ENCODE measurements around the gene KRT36. TPM values are rescaled to one million over a fixed set of nuclear protein-coding genes. Genes with fewer than 3 reads are reported as not detected.
A peak's percentile ranks its signal among the peaks of the same experiment; 100 is the strongest.

The KRT36 gene
- polyA plus RNA-seq, 1 donor, result 0.03 TPM

DNA sequence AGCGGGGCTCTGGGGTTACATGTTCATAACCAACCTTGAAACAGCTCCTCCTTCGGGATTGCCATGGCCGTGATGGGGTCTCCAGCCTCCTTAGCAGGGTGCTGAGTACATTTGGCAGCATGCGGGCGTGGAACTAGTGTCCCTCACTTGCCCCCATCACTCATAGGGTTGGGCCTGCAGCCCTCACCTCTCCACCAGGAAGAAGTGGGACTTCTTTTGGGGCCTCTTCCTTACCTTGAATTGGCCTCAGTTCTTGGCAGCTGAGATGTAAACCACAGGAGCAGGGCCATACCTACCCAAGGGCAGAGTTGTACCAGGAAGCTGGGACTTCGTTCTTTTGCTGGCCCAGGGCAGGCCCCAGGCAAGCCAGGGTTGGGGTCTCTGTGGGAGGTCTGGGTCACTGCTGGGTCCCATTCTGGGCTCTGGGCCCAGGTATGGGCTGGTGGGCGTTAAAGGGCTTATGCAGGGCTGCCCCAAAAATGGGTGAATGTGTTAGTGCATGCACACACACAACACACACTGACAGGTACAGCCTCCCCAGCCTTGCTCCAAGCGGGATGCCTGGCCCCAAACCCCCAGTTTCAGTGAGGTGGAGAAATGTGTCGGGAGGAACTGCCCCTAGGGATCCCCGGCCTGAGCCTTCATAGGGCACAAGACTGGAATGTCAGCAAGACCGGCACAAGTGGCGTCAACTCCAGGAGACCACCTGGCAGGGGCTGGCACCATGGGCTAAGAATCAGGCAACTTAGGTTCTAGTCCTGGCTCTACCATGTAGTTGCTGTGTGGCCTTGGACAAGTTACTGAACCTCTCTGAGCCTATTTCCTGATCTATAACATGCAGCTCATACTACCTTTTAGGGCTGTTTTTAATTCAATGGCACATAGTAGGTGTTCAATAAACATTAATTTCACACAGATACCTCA is 32.9 kb upstream of the KRT36 start:
- H3K36me3 ChIP-seq (ENCODE audit: control insufficient read depth, insufficient read depth, low read length), result no peaks in the 10 kb centered on the region
- peak in 1 of 2 donors; percentile 62 for DNase-seq
- peaks cover 56% of the 10 kb centered on the region for H3K4me1 ChIP-seq (ENCODE audit: control insufficient read depth, insufficient read depth, low read length)
- WGBS (ENCODE audit: insufficient coverage, low lambda C conversion rate), result no CpG with 5 or more reads among the region's 12 CpGs
- H3K27me3 ChIP-seq (ENCODE audit: control insufficient read depth, insufficient read depth, low read length), result peaks cover 17% of the 10 kb centered on the region
- no peaks in the 10 kb centered on the region for H3K9me3 ChIP-seq (ENCODE audit: control insufficient read depth, low read depth, low read length)
- peak overlapping the region; percentile 74 for H3K27ac ChIP-seq (ENCODE audit: low read length)
- H3K4me3 ChIP-seq (ENCODE audit: low read length), result no peak overlapping the region

DNA sequence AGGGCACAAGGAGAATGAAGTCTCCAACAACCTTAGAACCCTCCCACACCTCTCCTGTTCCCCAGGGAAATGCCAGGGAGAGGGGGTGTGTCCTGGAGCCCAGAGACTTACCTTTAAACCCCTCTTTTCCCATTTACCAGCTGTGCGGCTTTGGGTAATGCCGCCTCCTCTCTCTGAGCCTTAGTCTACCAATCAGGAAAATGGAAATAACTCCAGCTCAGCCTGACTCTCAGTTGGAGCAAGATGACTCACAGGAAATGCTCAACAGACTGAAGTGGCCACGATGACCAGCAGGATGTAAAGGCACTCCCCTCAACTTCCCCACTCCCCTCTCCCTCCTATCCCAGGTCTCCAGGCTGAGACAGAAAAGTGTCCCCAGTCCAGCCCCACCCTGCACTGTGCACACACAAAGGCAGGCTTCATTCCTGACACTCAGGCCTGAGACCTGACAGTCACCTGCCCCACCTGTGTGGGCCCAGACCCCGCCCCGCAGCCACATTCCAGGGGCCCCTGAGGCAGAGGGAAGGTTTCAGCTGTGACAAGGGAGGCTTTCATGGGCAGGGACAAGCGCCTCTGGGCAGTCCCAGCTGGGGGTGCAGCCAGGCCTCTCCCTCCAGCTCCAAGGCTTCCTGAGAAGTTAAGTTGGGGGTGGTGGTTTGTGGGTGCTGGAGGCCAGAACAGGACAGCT is 32.0 kb upstream of the KRT36 start:
- H3K27ac ChIP-seq (ENCODE audit: low read length), result peak overlapping the region; percentile 74
- WGBS (ENCODE audit: insufficient coverage, low lambda C conversion rate), result no CpG with 5 or more reads among the region's 6 CpGs
- H3K4me3 ChIP-seq (ENCODE audit: low read length), result no peak overlapping the region
- DNase-seq, result peak; percentile 92 to 95
- peaks cover 51% of the 10 kb centered on the region for H3K4me1 ChIP-seq (ENCODE audit: control insufficient read depth, insufficient read depth, low read length)
- H3K36me3 ChIP-seq (ENCODE audit: control insufficient read depth, insufficient read depth, low read length), result no peaks in the 10 kb centered on the region
- H3K27me3 ChIP-seq (ENCODE audit: control insufficient read depth, insufficient read depth, low read length), result peaks cover 8% of the 10 kb centered on the region
- no peaks in the 10 kb centered on the region for H3K9me3 ChIP-seq (ENCODE audit: control insufficient read depth, low read depth, low read length)

DNA sequence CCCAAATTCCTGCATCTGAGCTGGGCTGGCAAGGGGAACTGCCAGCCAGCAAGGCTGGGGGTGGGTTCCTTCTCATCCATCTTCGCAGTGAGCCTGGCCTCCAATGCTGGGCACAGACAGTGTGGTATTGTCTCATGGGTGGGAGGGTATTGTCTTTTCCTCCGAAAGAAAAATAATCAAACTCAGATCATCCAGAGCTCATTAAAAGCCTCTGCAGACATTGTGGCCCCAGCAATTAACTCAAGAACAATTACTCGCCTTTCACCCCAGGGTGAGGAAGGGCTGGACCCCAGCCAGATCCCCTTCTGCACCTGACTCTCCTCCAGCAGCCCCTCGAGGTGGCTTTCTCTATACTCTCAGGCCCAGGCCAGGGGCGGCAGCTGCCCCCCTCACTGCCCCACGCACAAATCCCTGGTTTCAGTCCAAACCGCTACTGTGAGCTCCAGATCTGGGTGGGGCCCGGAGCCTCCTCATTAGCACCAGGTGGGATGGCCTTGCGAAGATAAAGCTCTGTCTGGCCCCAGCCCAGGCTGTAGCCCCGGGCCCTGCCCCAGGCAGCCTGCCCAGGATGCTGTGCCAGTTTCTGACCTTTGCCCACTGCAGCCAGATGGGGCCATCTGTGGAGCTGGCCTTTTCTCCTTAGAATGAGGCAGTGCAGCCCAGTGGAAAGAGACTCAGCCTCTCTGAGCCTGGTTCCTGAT is 31.3 kb upstream of the KRT36 start:
- Histone ChIP-seq H3K27ac (ENCODE audit: low read length) (peak overlapping the region; percentile 74), H3K4me1 (ENCODE audit: control insufficient read depth, insufficient read depth, low read length) (peaks cover 51% of the 10 kb centered on the region), H3K36me3 (ENCODE audit: control insufficient read depth, insufficient read depth, low read length) (no peaks in the 10 kb centered on the region), H3K9me3 (ENCODE audit: control insufficient read depth, low read depth, low read length) (no peaks in the 10 kb centered on the region), H3K27me3 (ENCODE audit: control insufficient read depth, insufficient read depth, low read length) (peaks cover 2% of the 10 kb centered on the region), H3K4me3 (ENCODE audit: low read length) (no peak overlapping the region)
- DNase-seq, result peak in 1 of 2 donors; percentile 71
- WGBS (ENCODE audit: insufficient coverage, low lambda C conversion rate), result no CpG with 5 or more reads among the region's 10 CpGs

DNA sequence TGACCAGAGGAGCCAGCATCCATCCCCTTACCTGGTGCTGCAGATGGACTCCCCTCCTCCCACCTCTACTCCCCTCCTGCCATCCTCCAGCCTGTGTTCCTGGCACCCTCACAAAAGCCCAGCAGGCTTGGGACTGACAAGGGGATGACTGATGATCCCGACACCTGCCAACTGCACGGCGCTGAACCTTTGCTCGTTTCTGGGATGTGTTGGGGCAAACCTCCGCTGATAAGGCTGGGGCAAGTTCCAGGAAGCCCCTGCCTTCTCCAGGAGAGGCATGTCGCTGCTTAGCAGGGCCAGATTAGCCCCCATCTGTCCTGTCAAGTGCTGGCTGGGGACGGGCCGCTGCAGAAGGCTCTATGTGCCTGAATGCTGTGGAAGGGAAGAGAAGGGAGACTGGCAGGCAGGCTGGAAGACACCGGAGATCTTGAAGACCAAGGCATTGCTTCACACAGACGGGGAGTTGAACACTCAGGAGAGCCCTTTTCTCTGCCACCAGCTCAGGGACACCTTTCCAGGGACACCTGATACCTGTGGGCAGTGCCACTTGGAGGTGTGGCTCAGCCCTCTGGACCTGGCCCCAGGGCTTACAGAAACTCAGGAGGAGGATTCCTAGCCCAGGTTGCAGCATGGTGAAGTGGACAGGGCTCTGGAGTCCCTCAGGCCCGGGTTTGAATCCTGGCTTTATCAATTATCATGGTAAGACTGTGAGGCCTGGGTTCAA is 30.0 kb upstream of the KRT36 start:
- Histone ChIP-seq H3K36me3 (ENCODE audit: control insufficient read depth, insufficient read depth, low read length) (no peaks in the 10 kb centered on the region), H3K27me3 (ENCODE audit: control insufficient read depth, insufficient read depth, low read length) (no peaks in the 10 kb centered on the region), H3K9me3 (ENCODE audit: control insufficient read depth, low read depth, low read length) (no peaks in the 10 kb centered on the region), H3K27ac (ENCODE audit: low read length) (peak overlapping the region; percentile 74), H3K4me1 (ENCODE audit: control insufficient read depth, insufficient read depth, low read length) (peaks cover 51% of the 10 kb centered on the region), H3K4me3 (ENCODE audit: low read length) (no peak overlapping the region)
- DNase-seq, result peak; percentile 64 to 80
- no CpG with 5 or more reads among the region's 11 CpGs for WGBS (ENCODE audit: insufficient coverage, low lambda C conversion rate)

DNA sequence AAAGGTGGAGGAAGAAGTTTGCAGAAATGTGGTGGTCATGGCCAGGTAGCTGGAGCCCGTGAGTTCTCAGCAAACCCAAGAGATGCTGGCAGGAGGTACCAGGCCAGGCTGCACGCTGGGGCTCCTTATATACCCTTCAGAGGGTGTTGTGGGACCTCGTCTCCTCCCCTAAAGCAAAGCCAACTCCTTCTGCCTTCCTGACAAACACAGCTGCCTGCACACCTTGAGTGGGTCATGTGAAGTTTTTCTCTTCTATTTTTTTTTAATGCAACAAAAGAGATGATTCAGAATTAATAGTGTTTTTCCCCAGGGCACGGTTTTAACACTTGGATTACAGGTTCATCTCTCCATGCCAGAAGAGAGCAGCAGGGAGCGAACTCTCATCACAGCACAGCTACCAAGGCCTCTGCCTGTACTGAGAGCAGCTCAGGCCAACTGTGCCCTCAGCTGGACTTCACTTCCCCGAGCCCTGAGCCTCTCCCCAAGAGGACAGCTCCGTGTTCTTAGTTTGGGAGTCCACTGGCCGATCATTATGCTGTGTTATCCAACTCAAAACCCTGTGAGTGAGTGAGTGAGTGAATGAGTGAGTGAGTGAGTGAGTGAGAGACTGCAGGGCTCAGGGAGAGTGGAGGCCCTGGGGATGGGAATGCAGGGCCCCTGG is 29.2 kb upstream of the KRT36 start, which contains the start of gene KRT15:
Gene KRT15 (minus strand): TSS at position 102 of the 661 bp plus-strand sequence. CDS start 63 bp downstream, at position 39.
- H3K4me1 ChIP-seq (ENCODE audit: control insufficient read depth, insufficient read depth, low read length), result peaks cover 50% of the 10 kb centered on the region
- no peak within 1 kb of the TSS for H3K4me3 ChIP-seq (ENCODE audit: low read length)
- no peaks in the 10 kb centered on the region for H3K27me3 ChIP-seq (ENCODE audit: control insufficient read depth, insufficient read depth, low read length)
- peak within 1 kb of the TSS; percentile 74 for H3K27ac ChIP-seq (ENCODE audit: low read length)
- no peaks in the 10 kb centered on the region for H3K9me3 ChIP-seq (ENCODE audit: control insufficient read depth, low read depth, low read length)
- H3K36me3 ChIP-seq (ENCODE audit: control insufficient read depth, insufficient read depth, low read length), result no peaks in the 10 kb centered on the region
- peak in 1 of 2 donors; percentile 12 for DNase-seq
- WGBS (ENCODE audit: insufficient coverage, low lambda C conversion rate), result 80% methylated on average over 1 of the region's 8 CpGs

DNA sequence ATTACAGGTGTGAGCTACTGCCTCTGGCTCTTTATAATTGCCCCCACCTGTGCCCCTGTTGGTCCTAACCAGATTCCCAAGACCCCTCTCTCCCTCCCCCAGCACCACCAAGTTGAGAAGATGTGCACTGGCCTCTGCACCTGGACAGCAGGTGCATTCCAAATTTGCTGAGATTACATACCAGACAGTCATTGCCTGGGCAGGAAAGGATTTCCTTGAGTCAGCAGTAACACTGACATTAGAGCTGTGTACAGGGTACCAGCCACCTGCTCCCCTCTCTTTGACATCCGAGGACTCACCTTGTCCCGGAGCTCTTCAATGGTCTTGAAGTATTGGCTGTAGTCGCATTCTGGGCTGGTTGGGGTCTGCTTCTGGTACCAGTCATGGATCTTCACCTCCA is 28.3 kb upstream of the KRT36 start:
- Histone ChIP-seq H3K9me3 (ENCODE audit: control insufficient read depth, low read depth, low read length) (no peaks in the 10 kb centered on the region), H3K36me3 (ENCODE audit: control insufficient read depth, insufficient read depth, low read length) (no peaks in the 10 kb centered on the region), H3K4me1 (ENCODE audit: control insufficient read depth, insufficient read depth, low read length) (peaks cover 43% of the 10 kb centered on the region), H3K4me3 (ENCODE audit: low read length) (no peak overlapping the region), H3K27me3 (ENCODE audit: control insufficient read depth, insufficient read depth, low read length) (no peaks in the 10 kb centered on the region), H3K27ac (ENCODE audit: low read length) (no peak overlapping the region)
- no CpG with 5 or more reads among the region's 3 CpGs for WGBS (ENCODE audit: insufficient coverage, low lambda C conversion rate)
- no peak for DNase-seq

DNA sequence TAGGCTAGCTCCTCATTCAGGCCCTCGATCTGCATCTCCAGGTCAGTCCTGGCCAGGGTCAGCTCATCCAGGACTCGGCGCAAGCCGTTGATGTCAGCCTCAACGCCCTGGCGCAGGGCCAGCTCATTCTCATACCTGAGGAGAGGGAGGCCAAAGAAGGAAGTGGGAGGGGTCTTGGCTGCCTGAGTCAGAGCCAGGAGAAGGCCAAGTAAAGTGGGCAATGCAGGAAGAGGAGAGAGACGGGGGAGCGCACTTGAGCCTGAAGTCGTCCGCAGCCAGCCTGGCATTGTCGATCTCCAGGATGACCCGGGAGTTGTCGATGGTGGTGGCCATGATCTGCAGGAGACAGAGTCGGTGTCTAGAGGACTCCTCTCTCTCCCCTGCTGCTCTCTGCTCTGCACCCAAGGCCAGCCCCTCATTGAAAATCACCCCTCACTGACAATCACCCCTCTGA is 27.1 kb upstream of the KRT36 start:
- H3K9me3 ChIP-seq (ENCODE audit: control insufficient read depth, low read depth, low read length), result no peaks in the 10 kb centered on the region
- peaks cover 31% of the 10 kb centered on the region for H3K4me1 ChIP-seq (ENCODE audit: control insufficient read depth, insufficient read depth, low read length)
- H3K27ac ChIP-seq (ENCODE audit: low read length), result no peak overlapping the region
- H3K4me3 ChIP-seq (ENCODE audit: low read length), result no peak overlapping the region
- DNase-seq, result no peak
- no peaks in the 10 kb centered on the region for H3K36me3 ChIP-seq (ENCODE audit: control insufficient read depth, insufficient read depth, low read length)
- WGBS (ENCODE audit: insufficient coverage, low lambda C conversion rate), result no CpG with 5 or more reads among the region's 14 CpGs
- no peaks in the 10 kb centered on the region for H3K27me3 ChIP-seq (ENCODE audit: control insufficient read depth, insufficient read depth, low read length)

DNA sequence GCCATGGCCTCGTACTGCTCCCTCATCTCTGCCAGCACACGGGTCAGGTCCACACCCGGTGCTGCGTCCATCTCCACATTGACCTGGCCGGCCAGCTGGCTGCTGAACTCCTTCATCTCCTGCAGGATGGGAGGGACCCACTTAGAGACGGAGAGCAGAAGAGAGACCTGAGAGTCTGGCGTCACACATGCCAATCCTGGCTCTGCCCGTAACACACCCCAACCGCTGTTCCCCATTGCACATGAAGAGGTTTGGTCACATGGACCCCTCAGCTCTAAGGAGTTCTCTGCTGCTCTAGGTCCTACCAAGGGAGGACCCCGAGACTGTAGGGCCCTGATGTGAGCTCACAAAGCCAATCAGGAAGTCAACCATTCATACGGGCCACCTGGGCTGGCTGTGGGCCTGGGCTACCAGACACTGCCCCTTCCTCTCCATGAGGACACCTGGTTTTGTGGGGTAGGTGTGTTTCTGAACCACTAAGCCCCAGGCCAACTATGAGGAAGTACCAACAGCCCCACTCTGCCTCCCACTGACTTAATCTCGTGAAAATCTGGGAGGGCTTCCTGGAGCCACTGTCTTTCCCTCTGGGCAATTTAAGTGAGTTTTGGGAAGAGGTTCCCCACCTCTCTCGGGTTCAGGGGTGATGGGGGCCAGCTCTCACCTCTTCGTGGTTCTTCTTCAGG is 26.6 kb upstream of the KRT36 start:
- WGBS (ENCODE audit: insufficient coverage, low lambda C conversion rate), result no CpG with 5 or more reads among the region's 14 CpGs

DNA sequence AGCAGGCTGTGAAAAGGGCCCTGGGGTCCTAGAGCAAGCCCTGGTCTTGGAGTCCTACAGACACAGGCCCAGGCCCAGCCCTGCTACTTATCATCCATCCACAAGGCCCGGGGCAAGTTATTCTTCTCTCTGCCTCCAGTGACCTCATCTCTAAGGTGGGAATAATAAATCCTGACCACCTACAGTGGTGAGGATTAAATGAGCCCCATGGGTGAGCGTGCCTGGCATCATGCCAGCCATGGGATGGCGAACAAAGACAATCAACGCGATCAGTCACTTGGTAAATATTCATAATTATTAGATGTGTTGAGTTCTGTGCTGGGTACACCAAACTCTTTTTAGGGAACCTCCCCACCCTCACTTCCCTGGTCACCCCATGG is 23.4 kb upstream of the KRT36 start:
- DNase-seq, result no peak
- no CpG with 5 or more reads among the region's 5 CpGs for WGBS (ENCODE audit: insufficient coverage, low lambda C conversion rate)
- Histone ChIP-seq H3K27me3 (ENCODE audit: control insufficient read depth, insufficient read depth, low read length) (peaks cover 6% of the 10 kb centered on the region), H3K27ac (ENCODE audit: low read length) (no peak overlapping the region), H3K4me1 (ENCODE audit: control insufficient read depth, insufficient read depth, low read length) (peaks cover 14% of the 10 kb centered on the region), H3K9me3 (ENCODE audit: control insufficient read depth, low read depth, low read length) (no peaks in the 10 kb centered on the region), H3K4me3 (ENCODE audit: low read length) (no peak overlapping the region), H3K36me3 (ENCODE audit: control insufficient read depth, insufficient read depth, low read length) (no peaks in the 10 kb centered on the region)

More for the DNA sequence above, 26.6 kb upstream of the KRT36 start:
- no peaks in the 10 kb centered on the region for H3K9me3 ChIP-seq (ENCODE audit: control insufficient read depth, low read depth, low read length)
- H3K27me3 ChIP-seq (ENCODE audit: control insufficient read depth, insufficient read depth, low read length), result peaks cover 2% of the 10 kb centered on the region
- H3K4me3 ChIP-seq (ENCODE audit: low read length), result no peak overlapping the region
- no peak overlapping the region for H3K27ac ChIP-seq (ENCODE audit: low read length)
- no peaks in the 10 kb centered on the region for H3K36me3 ChIP-seq (ENCODE audit: control insufficient read depth, insufficient read depth, low read length)
- DNase-seq, result no peak
- peaks cover 31% of the 10 kb centered on the region for H3K4me1 ChIP-seq (ENCODE audit: control insufficient read depth, insufficient read depth, low read length)
